HG03159 (cell line): ENCODE results near the gene MAST4.
"Not testable (repeated sequence)": the region's sequence is repeated elsewhere in the genome, so short reads cannot be mapped to it uniquely, and the experiment has no call there.

Experiments used
- ATAC-seq: cut with Tn5 transposase; IDR thresholded peaks from one replicate; pipeline ENCODE4 v1.9.1; 2021; ENCODE audit warnings: mild to moderate bottlenecking, moderate library complexity; ENCODE audit not compliant: unreplicated experiment

Gene MAST4

GRCh38 chr5:66741394-66741793, 145.2 kb downstream of the MAST4 start:
- ATAC-seq, result no peak

GRCh38 chr5:66742083-66742895, 146.1 kb downstream of the MAST4 start:
- no peak for ATAC-seq

GRCh38 chr5:66742896-66743247, 146.7 kb downstream of the MAST4 start:
- ATAC-seq, result no peak

- no peak for ATAC-seq
Observed at GRCh38 chr5:66743344-66743743, 147.2 kb downstream of the MAST4 start.

GRCh38 chr5:66744040-66744439, 147.8 kb downstream of the MAST4 start:
- ATAC-seq, result no peak

GRCh38 chr5:66745297-66745696, 149.1 kb downstream of the MAST4 start:
- no peak for ATAC-seq

- no peak for ATAC-seq
Observed at GRCh38 chr5:66747607-66748006, 151.4 kb downstream of the MAST4 start.

GRCh38 chr5:66752668-66753067, 156.5 kb downstream of the MAST4 start:
- not testable (repeated sequence) for ATAC-seq

GRCh38 chr5:66757219-66757833, 161.1 kb downstream of the MAST4 start:
- ATAC-seq, result no peak

- ATAC-seq, result no peak
Observed at GRCh38 chr5:66757834-66758371, 161.7 kb downstream of the MAST4 start.

- no peak for ATAC-seq
Observed at GRCh38 chr5:66769030-66769733, 173.0 kb downstream of the MAST4 start.

GRCh38 chr5:66769839-66770617, 173.8 kb downstream of the MAST4 start:
- ATAC-seq, result no peak

GRCh38 chr5:66777868-66778267, 181.7 kb downstream of the MAST4 start:
- no peak for ATAC-seq

- ATAC-seq, result no peak
Observed at GRCh38 chr5:66779528-66779927, 183.3 kb downstream of the MAST4 start.

- no peak for ATAC-seq
Observed at GRCh38 chr5:66788556-66788955, 192.4 kb downstream of the MAST4 start.

GRCh38 chr5:66789434-66789833, 193.2 kb downstream of the MAST4 start:
- no peak for ATAC-seq

- no peak for ATAC-seq
Observed at GRCh38 chr5:66793049-66793448, 196.9 kb downstream of the MAST4 start.

GRCh38 chr5:66795682-66796081, 199.5 kb downstream of the MAST4 start:
- no peak for ATAC-seq

- ATAC-seq, result no peak
Observed at GRCh38 chr5:66796305-66797292, 200.4 kb downstream of the MAST4 start.

GRCh38 chr5:66802941-66803340, 206.7 kb downstream of the MAST4 start:
- no peak for ATAC-seq
